HepG2 (cell line): ENCODE measurements around the gene FGFR3. TPM values are rescaled to one million over a fixed set of nuclear protein-coding genes. Genes with fewer than 3 reads are reported as not detected.

Experiments used
- AFF4 ChIP-seq: sonication (generic); formaldehyde crosslinking; IDR thresholded peaks from 2 replicates; pipeline ENCODE4 v1.4.0; 2020; ENCODE audit warnings: missing genetic modification reagents
- BCLAF1 ChIP-seq: fragments of 450-650 bp; IDR thresholded peaks from 2 replicates; pipeline ENCODE4 v1.6.1; 2017; ENCODE audit warnings: mild to moderate bottlenecking
- CEBPB ChIP-seq: IDR thresholded peaks from 2 replicates; pipeline ENCODE4 v1.6.1; 2011; ENCODE audit warnings: low read depth, low read length, improper control_type of control experiment, borderline replicate concordance
- FLYWCH1 ChIP-seq: sonication (generic); formaldehyde crosslinking; IDR thresholded peaks from 2 replicates; pipeline ENCODE4 v1.8.1; 2023; ENCODE audit warnings: mild to moderate bottlenecking, missing genetic modification reagents
- HNF1B ChIP-seq: sonication (generic); formaldehyde crosslinking; IDR thresholded peaks from 2 replicates; pipeline ENCODE4 v1.5.1; 2020; ENCODE audit warnings: mild to moderate bottlenecking, moderate library complexity, missing genetic modification reagents
- KLF15 ChIP-seq: sonication (generic); formaldehyde crosslinking; IDR thresholded peaks from 2 replicates; pipeline ENCODE4 v1.8.1; 2023; ENCODE audit warnings: borderline replicate concordance, mild to moderate bottlenecking, inconsistent platforms, missing genetic modification reagents, mixed read lengths
- MIXL1 ChIP-seq: IDR thresholded peaks from 2 replicates; pipeline ENCODE4 v1.6.1; 2016
- MXD4 ChIP-seq: IDR thresholded peaks from 2 replicates; pipeline ENCODE4 v1.6.1; 2016; ENCODE audit warnings: mild to moderate bottlenecking, missing biosample characterization, missing genetic modification reagents
- PLSCR1 ChIP-seq: sonication (generic); formaldehyde crosslinking; IDR thresholded peaks from 2 replicates; pipeline ENCODE4 v1.5.0; 2020; ENCODE audit warnings: missing genetic modification reagents, mild to moderate bottlenecking, borderline replicate concordance
- RBM39 ChIP-seq: fragments of 200-400 bp; formaldehyde crosslinking; IDR thresholded peaks from one replicate; pipeline ENCODE4 v1.6.1; 2018; ENCODE audit warnings: antibody characterized with exemption, mild to moderate bottlenecking, low read depth, low read length; ENCODE audit not compliant: poor library complexity, severe bottlenecking
- TRAFD1 ChIP-seq: sonication (generic); formaldehyde crosslinking; IDR thresholded peaks from 2 replicates; pipeline ENCODE4 v1.5.1; 2020; ENCODE audit warnings: missing genetic modification reagents, mild to moderate bottlenecking, borderline replicate concordance
- YEATS2 ChIP-seq: sonication (generic); formaldehyde crosslinking; IDR thresholded peaks from 2 replicates; pipeline ENCODE4 v1.4.0; 2020; ENCODE audit warnings: missing genetic modification reagents, borderline replicate concordance
- ZFP82 ChIP-seq: sonication (generic); formaldehyde crosslinking; IDR thresholded peaks from 2 replicates; pipeline ENCODE4 v1.5.1; 2020; ENCODE audit warnings: mild to moderate bottlenecking, missing genetic modification reagents, borderline replicate concordance
- ZNF260 ChIP-seq: sonication (generic); formaldehyde crosslinking; IDR thresholded peaks from 2 replicates; pipeline ENCODE4 v1.4.0; 2020; ENCODE audit warnings: missing genetic modification reagents, low read depth, mild to moderate bottlenecking, borderline replicate concordance
- ZNF678 ChIP-seq: sonication (generic); formaldehyde crosslinking; IDR thresholded peaks from 2 replicates; pipeline ENCODE4 v1.4.0; 2020; ENCODE audit warnings: mild to moderate bottlenecking, missing genetic modification reagents
- polyA plus RNA-seq, 8 experiments: library from polyadenylated mRNA; depleted of rRNA in 3 of 8; stranded (reverse) in 7 of 8; unstranded in 1 of 8; fragments of >200 nt; fragmentation: Illumina TruSeq in 4 of 8; extraction: Trizol in 4 of 8; gene quantifications; 2 replicates each; pipeline versions ENCODE4 v1.2.1 to v1.2.3, GENCODE V29; 2011 to 2016; ENCODE audit warnings: low read depth in 4 of 8, missing spikeins in 1 of 8, mixed read lengths in 1 of 8; ENCODE audit not compliant: insufficient read depth in 1 of 8
- total RNA-seq, 5 experiments: library from RNA; depleted of rRNA; stranded (reverse); fragments of >200 nt; fragmentation: Illumina TruSeq; extraction: Trizol; gene quantifications; 2 replicates each; pipeline ENCODE4 v1.2.3, GENCODE V29; 2016; ENCODE audit warnings: low read depth in 1 of 5
- TF ChIP-seq, protein P1 (sequence below): sonication (generic); formaldehyde crosslinking; IDR thresholded peaks from 2 replicates; pipeline ENCODE4 v1.8.0; 2022; ENCODE audit warnings: missing genetic modification reagents, mild to moderate bottlenecking, inconsistent platforms, borderline replicate concordance

FGFR3 gene
- total and polyA plus RNA-seq, 2 of the 13 experiments (the other 11 are each of a cell fraction or from before 2014, with no cell fraction given): 103 to 109 TPM

DNA sequence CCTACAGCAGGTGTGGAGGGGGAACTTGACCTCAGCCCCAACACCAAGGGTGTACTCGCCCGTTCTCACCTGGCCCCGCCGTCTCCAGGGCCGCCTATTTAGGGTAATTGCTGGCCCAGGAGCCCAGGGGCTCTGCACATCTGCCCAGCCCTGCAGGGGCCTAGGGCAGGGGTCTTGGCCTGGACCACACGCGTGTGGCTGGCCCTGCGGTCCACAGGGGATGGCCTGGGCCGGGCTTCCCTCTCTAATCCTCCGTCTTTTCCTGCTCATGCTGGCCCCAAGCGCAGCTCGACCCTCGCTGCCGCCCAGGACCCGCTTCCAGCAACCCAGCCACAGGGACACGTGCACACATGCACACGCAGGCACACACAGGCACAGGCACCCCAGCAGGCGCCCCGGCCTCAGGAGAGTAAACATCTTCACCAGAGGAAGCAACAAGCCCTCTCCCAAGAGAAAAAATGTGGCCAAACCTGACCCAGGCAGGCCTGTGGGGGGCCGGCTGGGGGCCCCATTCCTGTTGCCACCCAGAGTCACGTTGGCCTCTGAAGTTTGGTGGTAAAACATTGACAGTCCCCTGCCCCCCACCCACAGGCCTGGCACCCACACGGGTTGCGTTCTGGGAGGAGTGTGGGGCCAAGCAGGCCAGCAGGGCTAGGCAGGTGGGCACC, 24.6 kb upstream of the FGFR3 start (continued):
- TF ChIP-seq MXD4 (CRISPR knock-in tag): peak; percentile 71; the same call in 1 of the 2 replicates
- TF ChIP-seq KLF15 (CRISPR knock-in tag): no peak
- TF ChIP-seq TRAFD1 (CRISPR knock-in tag): no peak
- peak; percentile 17 for TF ChIP-seq RBM39
- TF ChIP-seq BCLAF1: no peak
- TF ChIP-seq, protein P1, sequence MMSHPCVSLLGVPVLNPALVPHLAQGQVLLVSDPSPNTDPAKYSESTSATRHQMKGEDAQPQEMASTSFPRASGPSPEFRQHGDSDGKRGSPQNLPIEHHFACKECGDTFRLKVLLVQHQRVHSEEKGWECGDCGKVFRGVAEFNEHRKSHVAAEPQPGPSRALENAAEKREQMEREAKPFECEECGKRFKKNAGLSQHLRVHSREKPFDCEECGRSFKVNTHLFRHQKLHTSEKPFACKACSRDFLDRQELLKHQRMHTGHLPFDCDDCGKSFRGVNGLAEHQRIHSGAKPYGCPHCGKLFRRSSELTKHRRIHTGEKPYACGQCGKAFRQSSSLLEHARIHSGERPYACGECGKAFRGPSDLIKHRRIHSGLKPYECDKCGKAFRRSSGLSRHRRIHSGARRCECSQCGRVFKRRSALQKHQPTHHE (CRISPR knock-in tag): peak; percentile 68; the same call in 1 of the 2 replicates
- TF ChIP-seq HNF1B (CRISPR knock-in tag): no peak
- no peak for TF ChIP-seq ZNF678 (CRISPR knock-in tag)
- no peak for TF ChIP-seq CEBPB
- no peak for TF ChIP-seq YEATS2 (CRISPR knock-in tag)
- TF ChIP-seq ZFP82 (CRISPR knock-in tag): no peak; the same call in 1 of the 2 replicates
- TF ChIP-seq ZNF260 (CRISPR knock-in tag): no peak
- no peak for TF ChIP-seq PLSCR1 (CRISPR knock-in tag)
- 0 out of 2 replicates have a peak, but pooled peaks have one; percentile 2 for TF ChIP-seq MIXL1
- TF ChIP-seq FLYWCH1: no peak
- no peak for TF ChIP-seq AFF4
